OCI-LY1 (cell line): ENCODE measurements around the gene DDX49.

ENCODE experiments used
- H2AFZ ChIP-seq: fragments of 200-600 bp; sonication (generic), shearing (Covaris generic); 2 replicates; pipeline ENCODE4 v1.6.0; 2014; ENCODE audit warnings: antibody characterized with exemption, mild to moderate bottlenecking, low read length
- H3F3A ChIP-seq: fragments of 200-600 bp; sonication (generic), shearing (Covaris generic); 2 replicates; pipeline ENCODE4 v1.6.0; 2014; ENCODE audit warnings: mild to moderate bottlenecking, antibody characterized with exemption, low read length, moderate library complexity; ENCODE audit not compliant: insufficient read depth
- H3K27ac ChIP-seq: fragments of 200-600 bp; sonication (generic); 2 replicates; pipeline ENCODE4 v1.5.1; 2014; ENCODE audit warnings: low read length, mixed run types, mild to moderate bottlenecking, low read depth; ENCODE audit not compliant: poor library complexity, severe bottlenecking
- H3K27me3 ChIP-seq: fragments of 200-600 bp; sonication (generic); 2 replicates; pipeline ENCODE4 v1.6.0; 2014; ENCODE audit warnings: antibody characterized with exemption, mild to moderate bottlenecking, low read length, moderate library complexity; ENCODE audit not compliant: insufficient read depth
- H3K36me3 ChIP-seq: fragments of 200-600 bp; sonication (generic); 2 replicates; pipeline ENCODE4 v1.6.1; 2014; ENCODE audit warnings: mild to moderate bottlenecking, antibody characterized with exemption, low read length, moderate library complexity, mixed read lengths; ENCODE audit not compliant: insufficient read depth
- H3K4me1 ChIP-seq: fragments of 200-600 bp; sonication (generic); 2 replicates; pipeline ENCODE4 v1.5.1; 2014; ENCODE audit warnings: mild to moderate bottlenecking, low read length, moderate library complexity; ENCODE audit not compliant: insufficient read depth, severe bottlenecking
- H3K4me2 ChIP-seq: fragments of 200-600 bp; sonication (generic), shearing (Covaris generic); 2 replicates; pipeline ENCODE4 v1.6.1; 2014; ENCODE audit warnings: low read length
- H3K4me3 ChIP-seq: fragments of 200-600 bp; sonication (generic); 2 replicates; pipeline ENCODE4 v1.5.1; 2014; ENCODE audit warnings: low read length, low read depth, mild to moderate bottlenecking, mixed read lengths; ENCODE audit not compliant: poor library complexity, severe bottlenecking
- H3K79me2 ChIP-seq: fragments of 200-600 bp; shearing (Covaris generic); 2 replicates; pipeline ENCODE4 v1.6.1; 2016; ENCODE audit warnings: mixed run types, low read length, mixed read lengths; ENCODE audit not compliant: insufficient read depth
- H3K9ac ChIP-seq: fragments of 200-600 bp; sonication (generic), shearing (Covaris generic); 2 replicates; pipeline ENCODE4 v1.6.1; 2014; ENCODE audit warnings: mild to moderate bottlenecking, low read length, mixed read lengths
- H3K9me2 ChIP-seq: fragments of 200-600 bp; sonication (generic), shearing (Covaris generic); 2 replicates; pipeline ENCODE4 v1.6.1; 2014; ENCODE audit warnings: low read depth, mild to moderate bottlenecking, low read length, mixed read lengths
- H3K9me3 ChIP-seq: fragments of 200-600 bp; shearing (Covaris generic); 2 replicates; pipeline ENCODE4 v1.6.1; 2014; ENCODE audit warnings: low read length, mixed read lengths
- H4K20me1 ChIP-seq: fragments of 200-600 bp; sonication (generic), shearing (Covaris generic); 2 replicates; pipeline ENCODE4 v1.6.0; 2016; ENCODE audit warnings: mild to moderate bottlenecking, low read length; ENCODE audit not compliant: insufficient read depth
- EZH2 ChIP-seq: fragments of 200-600 bp; sonication (generic), shearing (Covaris generic); IDR thresholded peaks from 2 replicates; pipeline ENCODE4 v1.8.0; 2017; ENCODE audit warnings: borderline replicate concordance, mixed run types, mild to moderate bottlenecking, antibody characterized with exemption, low read length, moderate library complexity, mixed read lengths
- TF ChIP-seq, protein P1 (sequence below): fragments of 200-600 bp; sonication (generic), shearing (Covaris generic); IDR thresholded peaks from 2 replicates; pipeline ENCODE4 v1.5.1; 2017; ENCODE audit warnings: mild to moderate bottlenecking, antibody characterized with exemption, low read length, moderate library complexity, mixed read lengths

DDX49 gene

DNA sequence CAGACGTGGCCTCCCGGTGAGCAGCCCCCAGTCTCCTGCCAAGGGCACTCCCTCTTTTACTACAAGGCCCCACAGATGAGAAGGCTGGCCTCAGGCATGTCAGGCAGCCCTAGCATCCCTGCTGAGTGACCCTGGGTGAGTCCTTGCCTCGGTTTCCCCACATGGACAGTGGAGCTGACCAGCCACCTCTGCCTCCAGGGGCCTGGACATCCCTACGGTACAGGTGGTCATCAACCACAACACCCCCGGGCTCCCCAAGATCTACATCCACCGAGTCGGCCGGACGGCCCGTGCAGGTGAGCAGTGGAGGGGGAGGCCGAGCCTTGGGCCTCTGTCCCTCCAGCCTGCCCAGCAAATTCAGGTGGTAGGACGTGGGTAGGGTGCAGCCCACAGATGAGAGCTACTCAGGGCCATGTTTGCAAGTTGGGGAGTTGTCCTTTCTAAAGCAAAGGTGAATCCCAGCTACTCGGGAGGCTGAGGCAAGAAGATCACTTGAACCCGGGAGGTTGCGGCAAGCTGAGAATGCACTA lies 5.2 kb downstream of the DDX49 start:
- H2AFZ ChIP-seq: no peak overlapping the region
- H3K36me3 ChIP-seq: peaks cover 68% of the 10 kb centered on the region
- no peak overlapping the region for H3K4me2 ChIP-seq
- H3K27me3 ChIP-seq: no peaks in the 10 kb centered on the region
- H3F3A ChIP-seq: no peaks in the 10 kb centered on the region
- H4K20me1 ChIP-seq: no peaks in the 10 kb centered on the region
- peaks cover 13% of the 10 kb centered on the region for H3K4me1 ChIP-seq
- no peaks in the 10 kb centered on the region for H3K9me3 ChIP-seq
- TF ChIP-seq, protein P1, sequence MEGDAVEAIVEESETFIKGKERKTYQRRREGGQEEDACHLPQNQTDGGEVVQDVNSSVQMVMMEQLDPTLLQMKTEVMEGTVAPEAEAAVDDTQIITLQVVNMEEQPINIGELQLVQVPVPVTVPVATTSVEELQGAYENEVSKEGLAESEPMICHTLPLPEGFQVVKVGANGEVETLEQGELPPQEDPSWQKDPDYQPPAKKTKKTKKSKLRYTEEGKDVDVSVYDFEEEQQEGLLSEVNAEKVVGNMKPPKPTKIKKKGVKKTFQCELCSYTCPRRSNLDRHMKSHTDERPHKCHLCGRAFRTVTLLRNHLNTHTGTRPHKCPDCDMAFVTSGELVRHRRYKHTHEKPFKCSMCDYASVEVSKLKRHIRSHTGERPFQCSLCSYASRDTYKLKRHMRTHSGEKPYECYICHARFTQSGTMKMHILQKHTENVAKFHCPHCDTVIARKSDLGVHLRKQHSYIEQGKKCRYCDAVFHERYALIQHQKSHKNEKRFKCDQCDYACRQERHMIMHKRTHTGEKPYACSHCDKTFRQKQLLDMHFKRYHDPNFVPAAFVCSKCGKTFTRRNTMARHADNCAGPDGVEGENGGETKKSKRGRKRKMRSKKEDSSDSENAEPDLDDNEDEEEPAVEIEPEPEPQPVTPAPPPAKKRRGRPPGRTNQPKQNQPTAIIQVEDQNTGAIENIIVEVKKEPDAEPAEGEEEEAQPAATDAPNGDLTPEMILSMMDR: no peak
- no peak for TF ChIP-seq EZH2
- H3K79me2 ChIP-seq: peaks cover 9% of the 10 kb centered on the region
- no peak overlapping the region for H3K4me3 ChIP-seq
- no peak overlapping the region for H3K27ac ChIP-seq
- H3K9me2 ChIP-seq: no peaks in the 10 kb centered on the region
- no peak overlapping the region for H3K9ac ChIP-seq

DNA sequence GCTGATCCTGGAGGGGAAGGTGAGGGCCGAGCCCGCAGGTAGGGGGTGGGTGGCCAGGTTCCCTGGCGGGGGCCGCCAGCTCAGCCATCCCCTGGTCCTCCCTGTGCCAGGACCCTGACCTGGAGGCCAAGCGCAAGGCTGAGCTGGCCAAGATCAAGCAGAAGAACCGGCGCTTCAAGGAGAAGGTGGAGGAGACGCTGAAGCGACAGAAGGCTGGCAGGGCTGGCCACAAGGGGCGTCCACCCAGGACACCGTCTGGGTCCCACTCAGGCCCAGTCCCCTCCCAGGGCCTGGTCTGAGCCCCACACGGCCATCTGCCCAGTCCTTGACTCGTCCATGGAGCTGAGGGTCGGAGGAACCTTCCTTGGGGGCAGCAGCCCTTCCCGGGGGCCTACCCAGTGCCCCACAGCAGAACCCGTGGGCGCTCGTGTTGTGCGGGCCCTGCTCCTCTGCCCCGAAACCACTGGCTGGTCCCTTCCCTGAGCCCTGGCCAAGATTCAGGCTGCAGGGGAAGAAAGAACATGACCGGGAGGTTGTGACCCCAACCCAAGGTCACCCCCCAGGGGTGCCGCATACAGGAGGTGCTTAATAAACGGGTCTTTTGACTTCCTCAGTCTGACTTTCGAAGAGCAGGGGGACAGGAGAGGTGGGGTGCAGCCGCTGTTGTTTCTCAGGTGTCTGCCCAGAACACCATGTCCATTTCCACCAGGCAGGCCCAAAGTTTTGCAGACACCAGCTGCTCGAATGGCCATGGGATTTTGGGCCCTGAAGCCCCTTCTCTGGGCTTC lies 8.7 kb downstream of the DDX49 start:
- Histone ChIP-seq H4K20me1 (no peaks in the 10 kb centered on the region), H3K9ac (no peak overlapping the region), H3K9me3 (no peaks in the 10 kb centered on the region), H3F3A (no peaks in the 10 kb centered on the region; the same call in 1 of the 2 replicates), H3K4me2 (no peak overlapping the region), H3K4me1 (no peaks in the 10 kb centered on the region), H3K4me3 (no peak overlapping the region), H3K27me3 (no peaks in the 10 kb centered on the region), H2AFZ (no peak overlapping the region), H3K79me2 (no peaks in the 10 kb centered on the region), H3K36me3 (peaks cover 45% of the 10 kb centered on the region), H3K9me2 (no peaks in the 10 kb centered on the region), H3K27ac (no peak overlapping the region)
- TF ChIP-seq EZH2: no peak
- TF ChIP-seq, protein P1: no peak

DNA sequence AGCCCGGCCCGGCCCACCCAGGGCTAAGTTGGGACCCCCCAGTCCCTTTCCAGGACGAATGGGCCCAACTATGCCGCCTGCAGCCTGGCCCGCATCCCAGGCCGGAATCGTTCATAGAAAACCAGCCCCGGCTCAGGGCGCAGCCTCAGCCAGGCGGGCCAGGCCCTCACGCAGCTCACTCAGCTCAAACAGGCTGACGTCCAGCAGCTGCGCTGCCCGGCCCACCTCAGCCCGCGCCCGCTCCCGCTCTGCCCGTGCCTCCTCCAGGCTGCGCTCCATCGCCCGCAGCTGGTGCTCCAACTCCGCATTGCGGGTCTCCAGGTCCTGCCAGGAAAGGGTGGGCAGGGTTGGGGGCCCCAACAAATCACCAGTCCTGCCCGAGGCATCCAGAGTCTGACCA lies 9.8 kb downstream of the DDX49 start:
- Histone ChIP-seq H3K4me1 (no peaks in the 10 kb centered on the region), H3K27me3 (no peaks in the 10 kb centered on the region), H3K36me3 (peaks cover 36% of the 10 kb centered on the region), H3F3A (no peaks in the 10 kb centered on the region; the same call in 1 of the 2 replicates), H3K4me2 (no peak overlapping the region), H3K9me3 (no peaks in the 10 kb centered on the region), H2AFZ (no peak overlapping the region), H3K9me2 (no peaks in the 10 kb centered on the region), H4K20me1 (no peaks in the 10 kb centered on the region), H3K4me3 (no peak overlapping the region), H3K79me2 (no peaks in the 10 kb centered on the region), H3K27ac (no peak overlapping the region), H3K9ac (no peak overlapping the region)
- TF ChIP-seq, protein P1: no peak
- TF ChIP-seq EZH2: no peak
